Body of pancreas (tissue), 4 donors: ENCODE results near the gene GLRA3. TPM values are rescaled to one million over a fixed set of nuclear protein-coding genes. Genes with fewer than 3 reads are reported as not detected.
"Not testable (repeated sequence)": the region's sequence is repeated elsewhere in the genome, so short reads cannot be mapped to it uniquely, and the experiment has no call there.

Experiments used
- ATAC-seq: fragments of 150-250 bp; one replicate; pipeline ENCODE4 v1.9.1; 2016
- DNase-seq, 4 donors: peaks; one replicate each; pipeline ENCODE4 v3.0.0-alpha.2; 2019
- H3K27ac ChIP-seq, 4 donors: fragments of 200-600 bp; sonication (generic); 1 replicate in 3 of 4; 2 replicates in 1 of 4; pipeline versions ENCODE4 v1.5.1 to v1.6.1; 2016 to 2019; ENCODE audit warnings: mild to moderate bottlenecking in 1 of 4, mixed read lengths in 1 of 4, moderate library complexity in 1 of 4
- H3K27me3 ChIP-seq, 2 donors: fragments of 200-600 bp; sonication (generic); one replicate each; pipeline ENCODE4 v1.6.0; 2016; ENCODE audit warnings: mild to moderate bottlenecking in 1 of 2
- H3K36me3 ChIP-seq, 2 donors: fragments of 200-600 bp; sonication (generic); replicated peaks in 1 of 2; 2 replicates each; pipeline ENCODE4 v1.5.1; 2016; ENCODE audit warnings: low read depth in 2 of 2; ENCODE audit not compliant: insufficient read depth in 1 of 2
- H3K4me1 ChIP-seq: fragments of 200-600 bp; sonication (generic); one replicate; pipeline ENCODE4 v1.6.0; 2016
- H3K4me3 ChIP-seq, 2 donors: fragments of 200-600 bp; sonication (generic); 1 replicate in 1 of 2; 2 replicates in 1 of 2; pipeline ENCODE4 v1.5.1; 2016 to 2019
- H3K9me3 ChIP-seq, 3 donors: fragments of 200-600 bp; sonication (generic); 1 replicate in 2 of 3; 2 replicates in 1 of 3; pipeline ENCODE4 v1.5.1; 2016
- CTCF ChIP-seq, 7 experiments: fragments of 450-650 bp in 4 of 7; fragments of 200-600 bp in 3 of 7; sonication (generic) in 3 of 7; IDR thresholded peaks; one replicate each; pipeline ENCODE4 v1.5.1; 2016 to 2019; ENCODE audit warnings: antibody characterized with exemption in 7 of 7
- POLR2A ChIP-seq, 3 donors: fragments of 450-650 bp; IDR thresholded peaks; one replicate each; pipeline ENCODE4 v1.6.1; 2016; ENCODE audit warnings: antibody characterized with exemption in 3 of 3, mild to moderate bottlenecking in 2 of 3
- WGBS, 2 donors: methylation state at CpG; one replicate each; pipeline ENCODE4 v1.1.5; 2017; 5-methylcytosine and 5-hydroxymethylcytosine counted together
- intact Hi-C: fragments of 100-400 bp; cut with DNase I; formaldehyde crosslinking; loops from one replicate; pipeline ENCODE4 v1.15.1; 2023
- total RNA-seq, 2 donors: library from RNA; depleted of rRNA; stranded (reverse); fragments of >200 nt; gene quantifications; one replicate each; pipeline ENCODE4 v1.1.0, GENCODE V29; 2016

Gene GLRA3
- total RNA-seq, 2 donors from 2014 or later = 0.26 TPM; not detected in 1

- no peaks in the 10 kb centered on the region for H3K9me3 ChIP-seq
- no peak overlapping the region for H3K4me3 ChIP-seq
- intact Hi-C loops = no loop called here
- H3K36me3 ChIP-seq = no peaks in the 10 kb centered on the region
- H3K27ac ChIP-seq = no peak overlapping the region
- ATAC-seq (no peak), DNase-seq (no peak)
- no peaks in the 10 kb centered on the region for H3K4me1 ChIP-seq
- no peaks in the 10 kb centered on the region for H3K27me3 ChIP-seq
- WGBS, 2 donors = 88 to 95% methylated on average over 1 of the region's 1 CpG
- no peak for TF ChIP-seq POLR2A (IDR thresholded peaks at IDR 0.05)
These were observed 23.3 kb downstream of the GLRA3 start for GRCh38 chr4:174805746-174806145.

GRCh38 chr4:174794543-174795094 lies 34.4 kb downstream of the GLRA3 start:
- intact Hi-C loops = no loop called here
- no peaks in the 10 kb centered on the region for H3K4me1 ChIP-seq
- H3K27me3 ChIP-seq = no peaks in the 10 kb centered on the region
- no peak overlapping the region for H3K27ac ChIP-seq
- no peaks in the 10 kb centered on the region for H3K9me3 ChIP-seq
- no peak overlapping the region for H3K4me3 ChIP-seq
- WGBS, 2 donors = 25 to 35% methylated on average over 3 of the region's 3 CpGs
- ATAC-seq (no peak), DNase-seq (no peak)
- TF ChIP-seq CTCF (IDR thresholded peaks at IDR 0.05) = no peak
- no peak for TF ChIP-seq POLR2A (IDR thresholded peaks at IDR 0.05)
- H3K36me3 ChIP-seq = no peaks in the 10 kb centered on the region

GRCh38 chr4:174789657-174790056 lies 39.4 kb downstream of the GLRA3 start:
- TF ChIP-seq CTCF (IDR thresholded peaks at IDR 0.05) (no peak), POLR2A (IDR thresholded peaks at IDR 0.05) (no peak)
- intact Hi-C loops = no loop called here
- DNase-seq = no peak
- H3K9me3 ChIP-seq = no peaks in the 10 kb centered on the region
- H3K4me3 ChIP-seq = no peak overlapping the region
- no peaks in the 10 kb centered on the region for H3K36me3 ChIP-seq
- H3K27ac ChIP-seq = no peak overlapping the region
- H3K27me3 ChIP-seq = no peaks in the 10 kb centered on the region
- no peak for ATAC-seq
- no peaks in the 10 kb centered on the region for H3K4me1 ChIP-seq

GRCh38 chr4:174778274-174778986 lies 50.6 kb downstream of the GLRA3 start:
- H3K36me3 ChIP-seq, H3K9me3 ChIP-seq, ATAC-seq, H3K4me3 ChIP-seq, H3K27ac ChIP-seq, H3K4me1 ChIP-seq, H3K27me3 ChIP-seq, intact Hi-C loops, DNase-seq: not testable (repeated sequence)
- WGBS, 2 donors = 82 to 89% methylated on average over 19 to 22 of the region's 28 CpGs

GRCh38 chr4:174775366-174775765 lies 53.7 kb downstream of the GLRA3 start:
- H3K27me3 ChIP-seq = no peaks in the 10 kb centered on the region
- no peak overlapping the region for H3K4me3 ChIP-seq
- no peaks in the 10 kb centered on the region for H3K36me3 ChIP-seq
- 0 to 3% methylated on average over 1 of the region's 1 CpG for WGBS, 2 donors
- H3K27ac ChIP-seq = no peak overlapping the region
- ATAC-seq (no peak), DNase-seq (no peak)
- intact Hi-C loops = no loop called here
- no peak for TF ChIP-seq POLR2A (IDR thresholded peaks at IDR 0.05)
- no peak for TF ChIP-seq CTCF (IDR thresholded peaks at IDR 0.05)
- no peaks in the 10 kb centered on the region for H3K9me3 ChIP-seq
- no peaks in the 10 kb centered on the region for H3K4me1 ChIP-seq
